Vagina (tissue), 2 donors: Measurements from ENCODE around the gene PRR5.

Source experiments
- CTCF ChIP-seq, 3 experiments: fragments of 450-650 bp in 2 of 3; fragments of 200-600 bp in 1 of 3; sonication (generic) in 1 of 3; IDR thresholded peaks; one replicate each; pipeline ENCODE4 v1.5.1; 2017 to 2019; ENCODE audit warnings: antibody characterized with exemption in 3 of 3, mild to moderate bottlenecking in 2 of 3, moderate library complexity in 2 of 3
- POLR2A ChIP-seq, 2 donors: fragments of 450-650 bp; IDR thresholded peaks; one replicate each; pipeline ENCODE4 v1.6.1; 2017; ENCODE audit warnings: antibody characterized with exemption in 2 of 2, mild to moderate bottlenecking in 2 of 2, moderate library complexity in 2 of 2

GRCh38 chr22:44786136-44786535, 84.1 kb downstream of the PRR5 start:
- TF ChIP-seq CTCF (IDR thresholded peaks at IDR 0.05) (no peak), POLR2A (IDR thresholded peaks at IDR 0.05) (no peak)
